ENCODE measurements around the gene ZNF574. TPM values are rescaled to one million over a fixed set of nuclear protein-coding genes. Genes with fewer than 3 reads are reported as not detected.

Gene ZNF574
- total RNA-seq, 1 donor from 2014 or later: 26.5 TPM

- TF ChIP-seq POLR2A (IDR thresholded peaks at IDR 0.05) (no peak), CTCF (IDR thresholded peaks at IDR 0.05) (no peak), POLR2AphosphoS5 (IDR thresholded peaks at IDR 0.05; ENCODE audit: insufficient read depth in 1 of 2, low read depth in 1 of 2) (no peak)
- intact Hi-C loops (cut with DNase I): no loop called here
- H3K9me3 ChIP-seq: no peaks in the 10 kb centered on the region
These were observed 47.8 kb downstream of the ZNF574 start for GRCh38 chr19:42123765-42124164.

GRCh38 chr19:42124386-42124901 is 48.5 kb downstream of the ZNF574 start:
- no peak for DNase-seq (ENCODE audit: extremely low spot score in 2 of 2)
- no peak overlapping the region for H3K27ac ChIP-seq
- no peaks in the 10 kb centered on the region for H3K27me3 ChIP-seq
- TF ChIP-seq CTCF (IDR thresholded peaks at IDR 0.05) (no peak), POLR2AphosphoS5 (IDR thresholded peaks at IDR 0.05; ENCODE audit: insufficient read depth in 1 of 2, low read depth in 1 of 2) (no peak), POLR2A (IDR thresholded peaks at IDR 0.05) (no peak)
- H3K4me3 ChIP-seq: no peak overlapping the region
- no peaks in the 10 kb centered on the region for H3K36me3 ChIP-seq
- intact Hi-C loops (cut with DNase I): no loop called here
- H3K4me1 ChIP-seq: peaks cover 8% of the 10 kb centered on the region
- no peaks in the 10 kb centered on the region for H3K9me3 ChIP-seq

More at GRCh38 chr19:42123765-42124164, 47.8 kb downstream of the ZNF574 start:
- H3K27me3 ChIP-seq: no peaks in the 10 kb centered on the region
- no peaks in the 10 kb centered on the region for H3K36me3 ChIP-seq
- no peak overlapping the region for H3K4me3 ChIP-seq
- DNase-seq (ENCODE audit: extremely low spot score in 2 of 2): no peak
- peaks cover 8% of the 10 kb centered on the region for H3K4me1 ChIP-seq
- no peak overlapping the region for H3K27ac ChIP-seq

GRCh38 chr19:42125536-42125935 is 49.6 kb downstream of the ZNF574 start:
- Histone ChIP-seq H3K36me3 (no peaks in the 10 kb centered on the region), H3K4me1 (peaks cover 8% of the 10 kb centered on the region), H3K4me3 (no peak overlapping the region), H3K27ac (no peak overlapping the region), H3K27me3 (no peaks in the 10 kb centered on the region), H3K9me3 (no peaks in the 10 kb centered on the region)
- DNase-seq (ENCODE audit: extremely low spot score in 2 of 2): no peak
- intact Hi-C loops (cut with DNase I): no loop called here
- TF ChIP-seq CTCF (IDR thresholded peaks at IDR 0.05) (no peak), POLR2AphosphoS5 (IDR thresholded peaks at IDR 0.05; ENCODE audit: insufficient read depth in 1 of 2, low read depth in 1 of 2) (no peak), POLR2A (IDR thresholded peaks at IDR 0.05) (no peak)

GRCh38 chr19:42126574-42126973 is 50.6 kb downstream of the ZNF574 start:
- intact Hi-C loops (cut with DNase I): no loop called here
- no peak overlapping the region for H3K27ac ChIP-seq
- no peaks in the 10 kb centered on the region for H3K27me3 ChIP-seq
- DNase-seq (ENCODE audit: extremely low spot score in 2 of 2): no peak
- no peak for TF ChIP-seq POLR2AphosphoS5 (IDR thresholded peaks at IDR 0.05; ENCODE audit: insufficient read depth in 1 of 2, low read depth in 1 of 2)
- no peak for TF ChIP-seq CTCF (IDR thresholded peaks at IDR 0.05)
- TF ChIP-seq POLR2A (IDR thresholded peaks at IDR 0.05): no peak
- H3K9me3 ChIP-seq: no peaks in the 10 kb centered on the region
- no peak overlapping the region for H3K4me3 ChIP-seq
- H3K4me1 ChIP-seq: peaks cover 6% of the 10 kb centered on the region
- H3K36me3 ChIP-seq: no peaks in the 10 kb centered on the region

- no peak for DNase-seq (ENCODE audit: extremely low spot score in 2 of 2)
- Histone ChIP-seq H3K27ac (no peak overlapping the region), H3K36me3 (no peaks in the 10 kb centered on the region), H3K27me3 (no peaks in the 10 kb centered on the region), H3K4me3 (no peak overlapping the region), H3K9me3 (no peaks in the 10 kb centered on the region), H3K4me1 (peaks cover 14% of the 10 kb centered on the region)
- intact Hi-C loops (cut with DNase I): loop anchor here (5.0 kb wide), 1 partner anchor 53 kb away; no protein-coding TSS in a partner anchor
- TF ChIP-seq POLR2A (IDR thresholded peaks at IDR 0.05) (no peak), POLR2AphosphoS5 (IDR thresholded peaks at IDR 0.05; ENCODE audit: insufficient read depth in 1 of 2, low read depth in 1 of 2) (no peak), CTCF (IDR thresholded peaks at IDR 0.05) (no peak)
These were observed 53.7 kb downstream of the ZNF574 start for GRCh38 chr19:42129399-42130253.
